IMR-90 (cell line): ENCODE measurements around the gene ILRUN. TPM values are rescaled to one million over a fixed set of nuclear protein-coding genes. Genes with fewer than 3 reads are reported as not detected.

ENCODE experiments used
- ATAC-seq: fragments of 200-7000 bp; cut with Tn5 transposase; 2 replicates; pipeline ENCODE4 v1.9.1; 2020; ENCODE audit warnings: low read depth, mild to moderate bottlenecking, moderate library complexity
- BruUV-seq: library from RNA; stranded (reverse); fragments of 400-500 nt; replicated peaks from 2 replicates; lab custom pipeline; 2021; lab: Mats Ljungman, UMichigan
- CTCF ChIA-PET: fragments of 300-600 bp; formaldehyde crosslinking; extraction: SDS; loops from one replicate; lab custom pipeline; 2021; ENCODE audit warnings: antibody characterized with exemption; lab: Yijun Ruan, JAX
- POLR2A ChIA-PET: fragments of 300-600 bp; sonication (Branson Sonifier 250); formaldehyde crosslinking; loops from one replicate; lab custom pipeline; 2022; ENCODE audit warnings: antibody characterized with exemption; ENCODE audit not compliant: unreplicated experiment; lab: Charles Lee
- DNase-seq: peaks from one replicate; pipeline ENCODE4 v3.0.0; 2013
- H2AFZ ChIP-seq: replicated peaks from 2 replicates; pipeline ENCODE3; 2013; ENCODE audit warnings: low read length, mild to moderate bottlenecking; ENCODE audit not compliant: poor library complexity
- H2AK5ac ChIP-seq: 2 replicates; pipeline ENCODE4 v1.6.1; 2013; ENCODE audit warnings: low read depth, low read length, inconsistent platforms
- H2AK9ac ChIP-seq: replicated peaks from 2 replicates; pipeline ENCODE3; 2013; ENCODE audit warnings: mild to moderate bottlenecking, low read depth, low read length, moderate library complexity; ENCODE audit not compliant: poor library complexity
- H2BK120ac ChIP-seq: 2 replicates; pipeline ENCODE4 v1.6.1; 2013; ENCODE audit warnings: low read depth, low read length, inconsistent platforms
- H2BK15ac ChIP-seq: 3 replicates; pipeline ENCODE4 v1.6.1; 2013; ENCODE audit warnings: low read depth, low read length, inconsistent platforms
- H2BK20ac ChIP-seq: 2 replicates; pipeline ENCODE4 v1.6.1; 2013; ENCODE audit warnings: low read depth, mild to moderate bottlenecking, inconsistent platforms, low read length, moderate library complexity
- H2BK5ac ChIP-seq: 2 replicates; pipeline ENCODE4 v1.6.1; 2013; ENCODE audit warnings: mild to moderate bottlenecking, low read depth, low read length, inconsistent platforms; ENCODE audit not compliant: poor library complexity, severe bottlenecking
- H3K14ac ChIP-seq: replicated peaks from 2 replicates; pipeline ENCODE4 v1.6.1; 2013; ENCODE audit warnings: low read depth, low read length, inconsistent platforms
- H3K18ac ChIP-seq: 2 replicates; pipeline ENCODE4 v1.6.1; 2013; ENCODE audit warnings: low read depth, low read length, control low read depth
- H3K23ac ChIP-seq: 2 replicates; pipeline ENCODE4 v1.6.1; 2013; ENCODE audit warnings: low read depth, low read length, inconsistent platforms
- H3K27ac ChIP-seq: 2 replicates; pipeline ENCODE4 v1.5.1; 2013; ENCODE audit warnings: mild to moderate bottlenecking, control low read depth, low read length; ENCODE audit not compliant: insufficient read depth
- H3K27me3 ChIP-seq: 2 replicates; pipeline ENCODE4 v1.6.1; 2013; ENCODE audit warnings: low read length; ENCODE audit not compliant: control insufficient read depth, insufficient read depth
- H3K36me3 ChIP-seq: 2 replicates; pipeline ENCODE4 v1.6.1; 2013; ENCODE audit warnings: low read length, mixed read lengths; ENCODE audit not compliant: control insufficient read depth, insufficient read depth
- H3K4ac ChIP-seq: 2 replicates; pipeline ENCODE4 v1.6.1; 2013; ENCODE audit warnings: low read depth, low read length, inconsistent platforms
- H3K4me1 ChIP-seq: 2 replicates; pipeline ENCODE4 v1.6.1; 2013; ENCODE audit warnings: low read length, mixed read lengths; ENCODE audit not compliant: control insufficient read depth, insufficient read depth
- H3K4me2 ChIP-seq: 2 replicates; pipeline ENCODE4 v1.6.1; 2013; ENCODE audit warnings: low read depth, mild to moderate bottlenecking, control low read depth, low read length, moderate library complexity
- H3K4me3 ChIP-seq: 2 replicates; pipeline ENCODE4 v1.5.1; 2013; ENCODE audit warnings: low read depth, mild to moderate bottlenecking, control low read depth, low read length, moderate library complexity; ENCODE audit not compliant: insufficient read depth
- H3K56ac ChIP-seq: 2 replicates; pipeline ENCODE4 v1.6.1; 2013; ENCODE audit warnings: low read length, inconsistent platforms; ENCODE audit not compliant: insufficient read depth; ENCODE audit errors: extremely low read depth
- H3K79me1 ChIP-seq, 2 experiments: 2 replicates each; pipeline ENCODE4 v1.6.1; 2013; ENCODE audit warnings: low read length in 2 of 2, inconsistent platforms in 1 of 2, low read depth in 1 of 2
- H3K9ac ChIP-seq: 2 replicates; pipeline ENCODE4 v1.6.1; 2013; ENCODE audit warnings: low read depth, low read length, control low read depth
- H3K9me1 ChIP-seq: 2 replicates; pipeline ENCODE4 v1.6.1; 2013; ENCODE audit warnings: low read length, inconsistent platforms; ENCODE audit not compliant: insufficient read depth
- H3K9me3 ChIP-seq: 2 replicates; pipeline ENCODE4 v1.6.1; 2013; ENCODE audit warnings: low read length; ENCODE audit not compliant: control insufficient read depth, insufficient read depth
- H4K20me1 ChIP-seq: 2 replicates; pipeline ENCODE4 v1.6.1; 2013; ENCODE audit warnings: low read length, inconsistent platforms; ENCODE audit not compliant: insufficient read depth
- H4K5ac ChIP-seq: 2 replicates; pipeline ENCODE4 v1.6.1; 2013; ENCODE audit warnings: mild to moderate bottlenecking, low read depth, low read length, control low read depth
- H4K8ac ChIP-seq, 2 experiments: 2 replicates each; pipeline ENCODE4 v1.6.1; 2013; ENCODE audit warnings: low read depth in 2 of 2, low read length in 2 of 2, control low read depth in 1 of 2, inconsistent platforms in 1 of 2
- H4K91ac ChIP-seq: 2 replicates; pipeline ENCODE4 v1.6.1; 2013; ENCODE audit warnings: low read depth, low read length, inconsistent platforms; ENCODE audit not compliant: insufficient read depth
- CEBPB ChIP-seq: IDR thresholded peaks from 2 replicates; pipeline ENCODE4 v1.6.1; 2012; ENCODE audit warnings: low read depth, low read length, improper control_type of control experiment
- FOS ChIP-seq: fragments of 150-350 bp; IDR thresholded peaks from 2 replicates; pipeline ENCODE4 v1.6.1; 2016; ENCODE audit warnings: low read depth, low read length
- MAZ ChIP-seq: IDR thresholded peaks from 2 replicates; pipeline ENCODE4 v1.6.1; 2012; ENCODE audit warnings: low read depth, mild to moderate bottlenecking, low read length, improper control_type of control experiment, moderate library complexity, borderline replicate concordance
- NFE2L2 ChIP-seq: fragments of 150-350 bp; IDR thresholded peaks from 2 replicates; pipeline ENCODE4 v1.6.1; 2016; ENCODE audit warnings: low read depth, mild to moderate bottlenecking, low read length
- RCOR1 ChIP-seq: IDR thresholded peaks from 2 replicates; pipeline ENCODE4 v1.6.1; 2012; ENCODE audit warnings: mild to moderate bottlenecking, low read length, improper control_type of control experiment; ENCODE audit not compliant: insufficient replicate concordance
- RFX5 ChIP-seq: IDR thresholded peaks from 2 replicates; pipeline ENCODE4 v1.8.0; 2012; ENCODE audit warnings: low read depth, mild to moderate bottlenecking, low read length, moderate library complexity
- WGBS, 2 experiments: methylation state at CpG; one replicate each; pipeline versions ENCODE4 v1.1.5 to v1.1.7; 2013; ENCODE audit warnings: missing lambda C conversion rate in 2 of 2; ENCODE audit not compliant: insufficient read length in 1 of 2; ENCODE audit errors: extremely low coverage in 2 of 2; 5-methylcytosine and 5-hydroxymethylcytosine counted together
- dilution Hi-C: fragments of 300-500 bp; cut with HindIII; formaldehyde crosslinking; loops from one replicate; pipeline ENCODE4 v1.14.3; 2018; ENCODE audit warnings: low sequenced_read_pairs; ENCODE audit not compliant: unreplicated experiment
- in situ Hi-C: fragments of 300-500 bp; cut with MboI; formaldehyde crosslinking; loops from 3 replicates; pipeline ENCODE4 v1.14.3; 2019; ENCODE audit warnings: low sequenced_read_pairs, inconsistent platforms, mixed read lengths
- intact Hi-C: fragments of 100-400 bp; cut with micrococcal nuclease; formaldehyde crosslinking; loops from 2 replicates; pipeline ENCODE4 v1.10.0; 2022
- polyA plus RNA-seq, 3 experiments: library from polyadenylated mRNA; depleted of rRNA; stranded (reverse); fragments of >200 nt; gene quantifications; 2 replicates each; pipeline ENCODE4 v1.2.3, GENCODE V29; 2012; ENCODE audit warnings: low replicate concordance in 1 of 3
- total RNA-seq: library from RNA; depleted of rRNA; stranded (reverse); fragments of >200 nt; gene quantifications from 2 replicates; pipeline ENCODE4 v1.2.3, GENCODE V29; 2012

Gene ILRUN
- total and polyA plus RNA-seq, 2 of the 4 experiments (the other 2 are of a cell fraction) = 25.4 to 29.9 TPM

- H3K56ac ChIP-seq = no peak overlapping the region
- H3K27ac ChIP-seq = no peak overlapping the region
- no peak overlapping the region for H4K8ac ChIP-seq
- no peaks in the 10 kb centered on the region for H3K36me3 ChIP-seq
- no peak overlapping the region for H3K18ac ChIP-seq
- H3K4me3 ChIP-seq = no peak overlapping the region
- peak overlapping the region; percentile 37 for H2BK5ac ChIP-seq
- DNase-seq = no peak
- peaks cover 21% of the 10 kb centered on the region for H3K4me1 ChIP-seq
- no peak overlapping the region for H3K4me2 ChIP-seq
- H3K23ac ChIP-seq = no peak overlapping the region
- no peak overlapping the region for H2AFZ ChIP-seq
- ChIA-PET POLR2A (no interaction called here), CTCF (interaction anchor here (0.6 to 0.8 kb wide), 2 partner anchors 29 to 216 kb away, joined by 3 read pairs; no protein-coding TSS in a partner anchor)
- intact Hi-C loops = no loop called here
- H3K9me3 ChIP-seq = no peaks in the 10 kb centered on the region
- no peak overlapping the region for H2AK9ac ChIP-seq
- no peaks in the 10 kb centered on the region for H3K27me3 ChIP-seq
- H2BK20ac ChIP-seq = no peak overlapping the region
- ATAC-seq = no peak
- H3K9ac ChIP-seq = no peak overlapping the region
- dilution Hi-C loops = no loop called here
- H2BK120ac ChIP-seq = no peak overlapping the region
- in situ Hi-C loops = no loop called here
- H2AK5ac ChIP-seq = no peak overlapping the region
- H3K79me1 ChIP-seq = peaks cover 31 to 71% of the 10 kb centered on the region in 2 experiments
- H4K5ac ChIP-seq = no peak overlapping the region
- no TSS peak for BruUV-seq
- WGBS, 2 experiments = no CpG with 5 or more reads among the region's 4 CpGs
- H3K14ac ChIP-seq = no peak overlapping the region
- H3K4ac ChIP-seq = no peak overlapping the region
- H4K20me1 ChIP-seq = peaks cover 3% of the 10 kb centered on the region; the same call in 1 of the 2 replicates
- TF ChIP-seq RFX5 (no peak), RCOR1 (no peak), NFE2L2 (no peak), CEBPB (peak; percentile 93), MAZ (no peak), FOS (no peak)
- H2BK15ac ChIP-seq = no peak overlapping the region
- H3K9me1 ChIP-seq = peaks cover 12% of the 10 kb centered on the region
- no peak overlapping the region for H4K91ac ChIP-seq
These were observed 28.9 kb downstream of the ILRUN start for GRCh38 chr6:34667481-34668238.
